Activated CD8-positive, alpha-beta memory T cell treated with anti-CD3 and anti-CD28 coated beads, Interleukin-2, amount 50 U/mL, for 1 hour (primary cell): Measurements from ENCODE around the gene CST7.

Experiments used
- DNase-seq: peaks from one replicate; pipeline ENCODE4 v3.0.0-alpha.2; 2020; ENCODE audit errors: extremely low read depth

The CST7 gene

GRCh38 chr20:24950836-24951525 lies 1.9 kb downstream of the CST7 start:
- no peak for DNase-seq

GRCh38 chr20:24951536-24952083 lies 2.5 kb downstream of the CST7 start:
- no peak for DNase-seq

- no peak for DNase-seq
These were observed 3.5 kb downstream of the CST7 start for GRCh38 chr20:24952376-24953208.

GRCh38 chr20:24953209-24953575 lies 4.1 kb downstream of the CST7 start:
- no peak for DNase-seq

GRCh38 chr20:24953621-24954133 lies 4.6 kb downstream of the CST7 start:
- no peak for DNase-seq

- DNase-seq = no peak
These were observed 5.1 kb downstream of the CST7 start for GRCh38 chr20:24954151-24954550.

GRCh38 chr20:24954566-24954965 lies 5.5 kb downstream of the CST7 start:
- no peak for DNase-seq

GRCh38 chr20:24955045-24955444 lies 6.0 kb downstream of the CST7 start:
- no peak for DNase-seq

- no peak for DNase-seq
These were observed 7.2 kb downstream of the CST7 start for GRCh38 chr20:24956001-24956841.

- DNase-seq = no peak
These were observed 8.4 kb downstream of the CST7 start for GRCh38 chr20:24957326-24958016.

GRCh38 chr20:24958506-24959385 lies 9.7 kb downstream of the CST7 start:
- DNase-seq = no peak

GRCh38 chr20:24959591-24960301 lies 10.7 kb downstream of the CST7 start:
- DNase-seq = no peak

- DNase-seq = no peak
These were observed 11.3 kb downstream of the CST7 start for GRCh38 chr20:24960302-24960801.

GRCh38 chr20:24960861-24961260 lies 11.8 kb downstream of the CST7 start:
- no peak for DNase-seq

GRCh38 chr20:24961384-24962181 lies 12.5 kb downstream of the CST7 start:
- no peak for DNase-seq

GRCh38 chr20:24962182-24962492 lies 13.1 kb downstream of the CST7 start:
- no peak for DNase-seq

GRCh38 chr20:24962510-24962909 lies 13.4 kb downstream of the CST7 start:
- DNase-seq = no peak

GRCh38 chr20:24963672-24964505 lies 14.8 kb downstream of the CST7 start:
- no peak for DNase-seq
